Skeletal muscle satellite cell (primary cell): ENCODE measurements around the gene LTBP2.

Experiments used
- H3K27me3 ChIP-seq: 2 replicates; pipeline ENCODE4 v1.7.0; 2013; ENCODE audit warnings: low read length; ENCODE audit not compliant: control insufficient read depth, insufficient read depth
- H3K36me3 ChIP-seq: 2 replicates; pipeline ENCODE4 v1.7.0; 2013; ENCODE audit warnings: mild to moderate bottlenecking, control low read depth, low read length; ENCODE audit not compliant: insufficient read depth
- H3K4me1 ChIP-seq: 2 replicates; pipeline ENCODE4 v1.7.0; 2013; ENCODE audit warnings: low read length; ENCODE audit not compliant: control insufficient read depth, insufficient read depth
- H3K4me2 ChIP-seq: 2 replicates; pipeline ENCODE4 v1.7.0; 2013; ENCODE audit warnings: mild to moderate bottlenecking, low read length
- H3K4me3 ChIP-seq: 2 replicates; pipeline ENCODE4 v1.7.0; 2013; ENCODE audit warnings: low read length
- H3K9ac ChIP-seq: 2 replicates; pipeline ENCODE4 v1.7.0; 2013; ENCODE audit warnings: mild to moderate bottlenecking, low read depth, low read length, moderate library complexity
- H3K9me3 ChIP-seq: replicated peaks from 2 replicates; pipeline ENCODE4 v1.7.0; 2013; ENCODE audit warnings: mild to moderate bottlenecking, control low read depth, low read length

LTBP2 gene

GRCh38 chr14:74636424-74637177 lies 24.6 kb upstream of the LTBP2 start:
- Histone ChIP-seq H3K4me3 (no peak overlapping the region), H3K27me3 (no peaks in the 10 kb centered on the region), H3K9ac (no peak overlapping the region), H3K9me3 (no peaks in the 10 kb centered on the region), H3K4me1 (peaks cover 18% of the 10 kb centered on the region), H3K4me2 (no peak overlapping the region), H3K36me3 (no peaks in the 10 kb centered on the region)

DNA sequence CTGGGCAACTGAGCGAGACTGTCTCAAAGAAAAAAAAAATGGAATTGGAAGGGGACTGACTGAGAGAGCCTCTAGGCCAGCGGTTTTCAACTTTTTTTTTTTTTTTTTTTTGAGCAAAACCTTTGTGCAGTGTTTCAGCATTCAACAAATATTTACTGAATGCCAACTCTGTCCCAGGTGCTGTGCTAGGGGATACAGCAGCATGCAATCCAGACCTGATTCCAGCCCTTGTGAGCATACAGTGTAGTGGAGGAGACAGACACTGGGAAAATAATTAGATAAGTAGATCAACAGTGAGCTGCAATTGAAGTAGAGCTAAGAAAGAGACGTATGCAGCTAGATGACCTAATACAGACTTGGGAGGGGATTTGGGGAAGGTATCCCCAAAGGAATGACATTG lies 23.8 kb upstream of the LTBP2 start:
- H3K4me1 ChIP-seq = peaks cover 26% of the 10 kb centered on the region

DNA sequence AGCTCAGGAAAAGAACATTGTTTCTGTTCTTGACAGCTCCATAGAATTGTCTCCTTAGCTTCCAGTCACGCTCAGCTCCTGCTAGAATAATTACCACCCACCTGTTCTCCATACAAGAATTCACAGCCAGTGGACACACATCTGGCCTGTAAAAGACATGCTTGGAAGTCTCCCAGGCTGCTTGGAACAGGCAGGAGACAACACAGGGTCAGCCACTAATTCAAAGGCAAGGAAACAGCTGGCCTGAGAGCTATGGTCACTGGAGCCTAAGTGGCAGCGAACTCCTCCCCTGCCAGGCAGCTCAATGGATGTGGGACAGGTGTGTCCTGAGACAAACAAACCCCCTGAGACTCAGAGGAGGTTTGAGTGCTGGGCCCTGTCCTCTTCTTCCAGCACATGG lies 22.9 kb upstream of the LTBP2 start:
- no peak overlapping the region for H3K4me3 ChIP-seq
- peaks cover 28% of the 10 kb centered on the region for H3K4me1 ChIP-seq
- H3K36me3 ChIP-seq = no peaks in the 10 kb centered on the region
- H3K4me2 ChIP-seq = no peak overlapping the region
- H3K9ac ChIP-seq = no peak overlapping the region
- no peaks in the 10 kb centered on the region for H3K27me3 ChIP-seq
- H3K9me3 ChIP-seq = no peaks in the 10 kb centered on the region

More for the DNA sequence above, 23.8 kb upstream of the LTBP2 start:
- Histone ChIP-seq H3K9me3 (no peaks in the 10 kb centered on the region), H3K27me3 (no peaks in the 10 kb centered on the region), H3K4me3 (no peak overlapping the region), H3K36me3 (no peaks in the 10 kb centered on the region), H3K4me2 (no peak overlapping the region), H3K9ac (no peak overlapping the region)

- Histone ChIP-seq H3K9ac (no peak overlapping the region), H3K4me3 (no peak overlapping the region)
These were observed 22.4 kb upstream of the LTBP2 start for GRCh38 chr14:74634481-74634880.

GRCh38 chr14:74630881-74631690 lies 19.0 kb upstream of the LTBP2 start:
- H3K9ac ChIP-seq = peak overlapping the region; percentile 21
- H3K36me3 ChIP-seq = no peaks in the 10 kb centered on the region
- H3K4me1 ChIP-seq = peaks cover 28% of the 10 kb centered on the region
- no peak overlapping the region for H3K4me2 ChIP-seq
- H3K27me3 ChIP-seq = no peaks in the 10 kb centered on the region
- H3K4me3 ChIP-seq = no peak overlapping the region
- no peaks in the 10 kb centered on the region for H3K9me3 ChIP-seq

More at GRCh38 chr14:74634481-74634880, 22.4 kb upstream of the LTBP2 start:
- no peak overlapping the region for H3K4me2 ChIP-seq
- H3K4me1 ChIP-seq = peaks cover 28% of the 10 kb centered on the region
- no peaks in the 10 kb centered on the region for H3K36me3 ChIP-seq
- H3K27me3 ChIP-seq = no peaks in the 10 kb centered on the region
- no peaks in the 10 kb centered on the region for H3K9me3 ChIP-seq

DNA sequence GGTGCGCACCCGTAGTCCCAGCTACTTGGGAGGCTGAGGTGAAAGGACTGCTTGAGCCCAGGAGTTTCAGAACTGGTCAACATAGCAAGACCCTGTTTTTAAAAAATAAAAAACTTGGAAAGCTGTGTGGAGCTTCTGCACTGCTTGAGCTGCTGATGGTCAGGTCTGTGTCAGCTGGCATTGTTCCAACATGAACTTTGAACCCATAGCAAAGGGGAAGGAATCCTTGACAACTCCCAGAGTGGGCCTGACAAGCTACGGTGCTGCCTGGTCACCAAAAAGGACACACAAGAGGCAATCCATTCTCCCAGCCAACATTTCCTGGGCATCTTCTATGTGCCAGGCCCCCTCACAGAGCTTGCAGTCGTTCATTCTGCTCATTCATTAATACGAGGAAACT lies 16.4 kb upstream of the LTBP2 start:
- H3K4me3 ChIP-seq = no peak overlapping the region
- no peaks in the 10 kb centered on the region for H3K36me3 ChIP-seq
- no peaks in the 10 kb centered on the region for H3K9me3 ChIP-seq
- no peaks in the 10 kb centered on the region for H3K27me3 ChIP-seq
- H3K4me1 ChIP-seq = peaks cover 18% of the 10 kb centered on the region
- no peak overlapping the region for H3K9ac ChIP-seq
- no peak overlapping the region for H3K4me2 ChIP-seq

DNA sequence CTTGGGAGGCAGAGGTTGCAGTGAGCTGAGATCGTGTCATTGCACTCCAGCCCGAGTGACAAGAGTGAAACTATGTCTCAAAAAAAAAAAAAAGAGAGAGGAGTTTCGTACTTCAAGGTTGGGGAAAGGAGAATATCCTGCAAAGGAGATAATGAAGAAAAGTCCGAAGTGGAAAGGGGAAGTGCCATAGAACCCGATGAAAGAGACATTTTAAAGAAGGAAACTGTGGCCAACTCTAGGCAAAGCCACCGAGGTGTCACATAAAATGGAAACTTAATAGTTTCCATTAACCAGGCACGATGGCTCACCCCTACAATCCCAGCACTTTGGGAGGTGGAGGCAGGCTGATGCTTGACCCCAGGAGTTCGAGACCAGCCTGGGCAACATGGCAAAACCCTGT lies 15.0 kb upstream of the LTBP2 start:
- Histone ChIP-seq H3K4me2 (no peak overlapping the region), H3K4me1 (peaks cover 13% of the 10 kb centered on the region), H3K36me3 (no peaks in the 10 kb centered on the region), H3K4me3 (no peak overlapping the region), H3K9me3 (no peaks in the 10 kb centered on the region), H3K9ac (no peak overlapping the region), H3K27me3 (no peaks in the 10 kb centered on the region)

DNA sequence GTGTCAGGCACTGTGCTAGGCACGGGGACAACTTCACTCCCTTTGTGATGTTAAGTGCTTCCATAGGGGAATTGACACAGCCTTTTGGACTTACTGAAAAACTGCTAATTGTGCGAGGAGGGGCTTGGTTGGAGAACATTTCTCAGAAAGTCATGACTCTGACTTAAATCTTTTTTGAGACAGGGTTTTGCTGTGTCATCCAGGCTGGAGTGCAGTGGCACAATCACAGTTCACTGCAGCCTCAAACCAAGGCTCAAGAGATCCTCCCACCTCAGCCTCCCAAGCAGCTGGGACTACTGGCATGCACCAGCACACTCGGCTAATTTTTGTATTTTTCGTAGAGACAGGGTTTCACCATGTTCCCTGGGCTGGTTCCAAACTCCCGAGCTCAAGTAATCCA lies 10.2 kb upstream of the LTBP2 start:
- no peaks in the 10 kb centered on the region for H3K27me3 ChIP-seq
- H3K9ac ChIP-seq = no peak overlapping the region
- H3K9me3 ChIP-seq = no peaks in the 10 kb centered on the region
- peaks cover 44% of the 10 kb centered on the region for H3K4me1 ChIP-seq
- no peaks in the 10 kb centered on the region for H3K36me3 ChIP-seq
- H3K4me3 ChIP-seq = no peak overlapping the region
- no peak overlapping the region for H3K4me2 ChIP-seq

DNA sequence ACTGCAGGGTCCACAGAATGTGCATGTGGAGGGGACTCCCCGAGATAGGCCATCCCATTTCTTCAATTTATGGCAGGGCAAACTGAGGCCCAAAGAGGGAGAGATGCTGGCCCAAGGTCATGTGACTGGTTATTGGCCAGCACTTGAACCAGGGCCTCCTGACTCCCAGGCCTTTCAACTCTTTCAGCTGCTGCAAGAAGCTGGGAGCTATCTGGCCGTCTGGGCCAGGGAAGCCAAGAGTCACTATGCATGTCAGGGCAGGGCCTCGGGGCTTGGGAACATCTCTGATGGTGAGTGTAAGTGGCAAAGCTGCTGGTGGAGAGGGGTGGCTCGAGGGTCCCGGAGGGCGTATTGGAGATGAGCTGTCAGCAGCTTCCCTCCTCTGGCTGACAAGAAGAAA lies 9.5 kb upstream of the LTBP2 start:
- Histone ChIP-seq H3K4me2 (no peak overlapping the region), H3K9ac (no peak overlapping the region)

DNA sequence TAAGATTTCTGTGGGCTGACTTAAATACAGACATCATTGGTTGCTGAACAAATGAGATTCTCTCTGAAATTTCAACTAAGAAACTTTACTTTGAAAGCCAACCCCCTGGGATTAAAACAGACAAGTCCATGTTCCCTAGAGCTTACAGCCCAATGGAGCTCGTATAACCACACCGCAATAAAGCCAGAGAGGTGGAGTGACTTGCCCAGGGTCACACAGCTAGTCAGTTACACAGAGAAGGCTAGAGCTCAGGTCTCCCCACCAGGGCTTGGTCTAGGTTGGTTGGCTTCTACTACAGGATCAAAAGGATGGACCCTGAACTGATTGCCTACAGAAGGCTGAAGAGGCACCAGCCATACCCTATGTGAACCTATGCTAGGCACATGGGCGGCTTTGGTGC lies 8.9 kb upstream of the LTBP2 start:
- Histone ChIP-seq H3K36me3 (no peaks in the 10 kb centered on the region), H3K9ac (peak overlapping the region; percentile 20), H3K4me2 (peak overlapping the region; percentile 9), H3K27me3 (no peaks in the 10 kb centered on the region), H3K9me3 (no peaks in the 10 kb centered on the region), H3K4me3 (no peak overlapping the region), H3K4me1 (peaks cover 57% of the 10 kb centered on the region)

More for the DNA sequence above, 9.5 kb upstream of the LTBP2 start:
- H3K9me3 ChIP-seq = no peaks in the 10 kb centered on the region
- no peak overlapping the region for H3K4me3 ChIP-seq
- H3K36me3 ChIP-seq = no peaks in the 10 kb centered on the region
- H3K4me1 ChIP-seq = peaks cover 51% of the 10 kb centered on the region
- no peaks in the 10 kb centered on the region for H3K27me3 ChIP-seq

GRCh38 chr14:74620497-74620921 lies 8.5 kb upstream of the LTBP2 start:
- no peaks in the 10 kb centered on the region for H3K9me3 ChIP-seq
- H3K36me3 ChIP-seq = no peaks in the 10 kb centered on the region
- peak overlapping the region; percentile 70 for H3K9ac ChIP-seq
- no peaks in the 10 kb centered on the region for H3K27me3 ChIP-seq
- peaks cover 61% of the 10 kb centered on the region for H3K4me1 ChIP-seq
- peak overlapping the region; percentile 21 for H3K4me3 ChIP-seq
- H3K4me2 ChIP-seq = peak overlapping the region; percentile 58
